Measurements from ENCODE around the gene CXCR6.

- no peak for TF ChIP-seq ZNF274 (IDR thresholded peaks at IDR 0.05; ENCODE audit: borderline replicate concordance, extremely low read depth, low read length)
- no peak for TF ChIP-seq GTF2F1 (IDR thresholded peaks at IDR 0.05; ENCODE audit: borderline replicate concordance, low read depth, low read length)
- TF ChIP-seq USF2 (IDR thresholded peaks at IDR 0.05; ENCODE audit: low read length) = no peak
- no peak for TF ChIP-seq MAX (IDR thresholded peaks at IDR 0.05)
- no peak for TF ChIP-seq CTCF (IDR thresholded peaks at IDR 0.05; ENCODE audit: control extremely low read depth in 1 of 3, insufficient read depth in 1 of 3, low read depth in 1 of 3, low read length in 3 of 3)
Measured at GRCh38 chr3:45954306-45954705, 11.0 kb downstream of the CXCR6 start.
